DND-41 (cell line): Measurements from ENCODE around the gene ATXN7L1.

Source experiments
- CTCF ChIP-seq: IDR thresholded peaks from 2 replicates; pipeline ENCODE4 v1.5.1; 2012; ENCODE audit warnings: borderline replicate concordance, low read length, moderate library complexity, mild to moderate bottlenecking; ENCODE audit not compliant: poor library complexity, severe bottlenecking; ENCODE audit errors: extremely low read depth
- EZH2 ChIP-seq: IDR thresholded peaks from 3 replicates; pipeline ENCODE4 v1.6.1; 2012; ENCODE audit warnings: borderline replicate concordance, low read depth, mild to moderate bottlenecking, moderate library complexity, low read length, inconsistent platforms; ENCODE audit not compliant: severe bottlenecking

GRCh38 chr7:105816954-105817615 lies 59.3 kb downstream of the ATXN7L1 start:
- TF ChIP-seq CTCF (no peak), EZH2 (no peak)
